HCT116 (cell line): ENCODE data around the gene PEAK1. TPM values are rescaled to one million over a fixed set of nuclear protein-coding genes. Genes with fewer than 3 reads are reported as not detected.

Source experiments
- ATAC-seq: fragments of 200-7000 bp; cut with Tn5 transposase; 2 replicates; pipeline ENCODE4 v1.9.1; 2020; ENCODE audit warnings: mild to moderate bottlenecking, moderate library complexity
- BruUV-seq: library from RNA; stranded (reverse); fragments of 400-500 nt; replicated peaks from 2 replicates; lab custom pipeline; 2021; lab: Mats Ljungman, UMichigan
- CTCF ChIA-PET: fragments of 300-600 bp; sonication (Branson Sonifier 250); formaldehyde crosslinking; loops from one replicate; lab custom pipeline; 2021; ENCODE audit warnings: antibody characterized with exemption; lab: Charles Lee
- POLR2A ChIA-PET: fragments of 300-600, 350-600 bp; sonication (Branson Sonifier 250); formaldehyde crosslinking; loops from one replicate; lab custom pipeline; 2021; ENCODE audit warnings: antibody characterized with exemption; lab: Charles Lee
- RAD21 ChIA-PET, 2 experiments: fragments of 300-600 bp; sonication (Branson Sonifier 250); formaldehyde crosslinking; loops; one replicate each; lab custom pipeline; 2023; ENCODE audit warnings: low total read pairs in 2 of 2; ENCODE audit not compliant: uncharacterized antibody in 2 of 2, unreplicated experiment in 2 of 2, low non-redundant PET in 1 of 2; lab: Charles Lee
- DNase-seq: peaks from one replicate; pipeline ENCODE4 v3.0.0-alpha.2; 2010; ENCODE audit warnings: low read depth, low spot score
- H2AFZ ChIP-seq: fragments of 200-600 bp; shearing (Covaris generic), sonication (generic); 2 replicates; pipeline ENCODE4 v1.6.1; 2017; ENCODE audit warnings: low read depth, mixed run types, mixed read lengths, antibody characterized with exemption, low read length; ENCODE audit not compliant: poor library complexity, severe bottlenecking
- H3K27ac ChIP-seq: 2 replicates; pipeline ENCODE4 v1.5.1; 2012; ENCODE audit warnings: low read depth, low read length
- H3K27me3 ChIP-seq: fragments of 200-600 bp; sonication (generic); 2 replicates; pipeline ENCODE4 v1.6.1; 2016; ENCODE audit warnings: mixed run types, low read length, mixed read lengths; ENCODE audit not compliant: insufficient read depth
- H3K36me3 ChIP-seq, 2 experiments: fragments of 200-500 bp in 1 of 2; fragments of 200-600 bp in 1 of 2; sonication (Bioruptor generic) in 1 of 2; sonication (generic) in 1 of 2; 2 replicates each; pipeline versions ENCODE4 v1.5.1 to v1.6.1; 2014 to 2016; ENCODE audit warnings: low read length in 2 of 2, inconsistent platforms in 1 of 2, mixed read lengths in 1 of 2, mixed run types in 1 of 2; ENCODE audit not compliant: insufficient read depth in 2 of 2, control insufficient read depth in 1 of 2
- H3K4me1 ChIP-seq, 2 experiments: fragments of 200-600 bp in 1 of 2; sonication (generic) in 1 of 2; 2 replicates each; pipeline versions ENCODE4 v1.5.1 to v1.6.1; 2012 to 2017; ENCODE audit warnings: low read length in 2 of 2, inconsistent platforms in 1 of 2, mild to moderate bottlenecking in 1 of 2, mixed read lengths in 1 of 2, mixed run types in 1 of 2, moderate library complexity in 1 of 2; ENCODE audit not compliant: insufficient read depth in 2 of 2, control insufficient read depth in 1 of 2
- H3K4me2 ChIP-seq: fragments of 200-600 bp; sonication (generic); 2 replicates; pipeline ENCODE4 v1.6.1; 2017; ENCODE audit warnings: mixed run types, low read length, mixed read lengths
- H3K4me3 ChIP-seq, 2 experiments: fragments of 200-600 bp in 1 of 2; sonication (generic) in 1 of 2; replicated peaks in 1 of 2; 2 replicates each; pipeline ENCODE4 v1.5.1; 2011 to 2016; ENCODE audit warnings: low read length in 2 of 2, control low read depth in 1 of 2, low read depth in 1 of 2, mild to moderate bottlenecking in 1 of 2, mixed read lengths in 1 of 2, mixed run types in 1 of 2
- H3K79me2 ChIP-seq: fragments of 200-600 bp; sonication (generic); 2 replicates; pipeline ENCODE4 v1.6.1; 2017; ENCODE audit warnings: mild to moderate bottlenecking, mixed run types, low read length, moderate library complexity, mixed read lengths; ENCODE audit not compliant: insufficient read depth
- H3K9ac ChIP-seq: fragments of 200-600 bp; sonication (generic); 2 replicates; pipeline ENCODE4 v1.6.1; 2016; ENCODE audit warnings: low read length, mixed read lengths
- H3K9me2 ChIP-seq: fragments of 200-600 bp; sonication (generic), shearing (Covaris generic); 2 replicates; pipeline ENCODE4 v1.6.1; 2017; ENCODE audit warnings: mixed run types, mild to moderate bottlenecking, moderate library complexity; ENCODE audit not compliant: insufficient read depth
- H3K9me3 ChIP-seq, 2 experiments: fragments of 200-500 bp in 1 of 2; fragments of 200-600 bp in 1 of 2; sonication (Bioruptor generic) in 1 of 2; sonication (generic) in 1 of 2; 2 replicates each; pipeline ENCODE4 v1.6.1; 2014 to 2017; ENCODE audit warnings: low read length in 2 of 2, mixed read lengths in 2 of 2, inconsistent platforms in 1 of 2, low read depth in 1 of 2, mild to moderate bottlenecking in 1 of 2, mixed run types in 1 of 2, moderate library complexity in 1 of 2; ENCODE audit not compliant: control insufficient read depth in 1 of 2, insufficient read depth in 1 of 2
- H4K20me1 ChIP-seq: fragments of 200-600 bp; sonication (generic), shearing (Covaris generic); 2 replicates; pipeline ENCODE4 v1.6.1; 2017; ENCODE audit warnings: mixed run types, mild to moderate bottlenecking, moderate library complexity; ENCODE audit not compliant: insufficient read depth
- CBX3 ChIP-seq: IDR thresholded peaks from 2 replicates; pipeline ENCODE4 v1.6.1; 2012; ENCODE audit warnings: low read depth
- CEBPB ChIP-seq: IDR thresholded peaks from 2 replicates; pipeline ENCODE4 v1.6.1; 2012; ENCODE audit warnings: low read depth
- EGR1 ChIP-seq: IDR thresholded peaks from 2 replicates; pipeline ENCODE4 v1.6.1; 2012; ENCODE audit warnings: low read depth
- JUND ChIP-seq: IDR thresholded peaks from 2 replicates; pipeline ENCODE4 v1.6.1; 2012
- POLR2A ChIP-seq: IDR thresholded peaks from 2 replicates; pipeline ENCODE4 v1.7.0; 2011; ENCODE audit warnings: borderline replicate concordance; ENCODE audit not compliant: insufficient read depth, insufficient read length; ENCODE audit errors: extremely low read depth
- SIN3A ChIP-seq: IDR thresholded peaks from 2 replicates; pipeline ENCODE4 v1.6.1; 2012; ENCODE audit warnings: low read depth
- YY1 ChIP-seq: IDR thresholded peaks from 2 replicates; pipeline ENCODE4 v1.6.1; 2011; ENCODE audit warnings: low read length, low read depth, moderate library complexity, mild to moderate bottlenecking; ENCODE audit not compliant: insufficient replicate concordance; ENCODE audit errors: extremely low read depth
- ZNF274 ChIP-seq: fragments of 200-500 bp; sonication (Bioruptor generic); IDR thresholded peaks from 2 replicates; pipeline ENCODE4 v1.6.1; 2014; ENCODE audit warnings: mild to moderate bottlenecking, low read depth, low read length, inconsistent platforms
- intact Hi-C: fragments of 100-400 bp; cut with micrococcal nuclease; formaldehyde crosslinking; loops from 2 replicates; pipeline ENCODE4 v1.10.0; 2022
- total RNA-seq: library from RNA; stranded (reverse); gene quantifications from one replicate; pipeline ENCODE4 v1.2.1, GENCODE V29; 2021; ENCODE audit not compliant: unreplicated experiment
- TF ChIP-seq, protein P1 (sequence below): IDR thresholded peaks from 2 replicates; pipeline ENCODE4 v1.6.1; 2012
- TF ChIP-seq, protein P2 (sequence below), 3 experiments: fragments of 200-600 bp in 1 of 3; sonication (generic) in 1 of 3; IDR thresholded peaks in 2 of 3; conservative IDR thresholded peaks in 1 of 3; 2 replicates each; pipeline ENCODE4 v1.5.1; 2012 to 2017; ENCODE audit warnings: low read depth in 2 of 3, low read length in 2 of 3, antibody characterized with exemption in 1 of 3, borderline replicate concordance in 1 of 3, control low read depth in 1 of 3, mild to moderate bottlenecking in 1 of 3, mixed read lengths in 1 of 3, mixed run types in 1 of 3, moderate library complexity in 1 of 3; ENCODE audit not compliant: insufficient read depth in 1 of 3

PEAK1 gene
- total RNA-seq, 1 experiment from 2014 or later = 23.4 TPM

DNA sequence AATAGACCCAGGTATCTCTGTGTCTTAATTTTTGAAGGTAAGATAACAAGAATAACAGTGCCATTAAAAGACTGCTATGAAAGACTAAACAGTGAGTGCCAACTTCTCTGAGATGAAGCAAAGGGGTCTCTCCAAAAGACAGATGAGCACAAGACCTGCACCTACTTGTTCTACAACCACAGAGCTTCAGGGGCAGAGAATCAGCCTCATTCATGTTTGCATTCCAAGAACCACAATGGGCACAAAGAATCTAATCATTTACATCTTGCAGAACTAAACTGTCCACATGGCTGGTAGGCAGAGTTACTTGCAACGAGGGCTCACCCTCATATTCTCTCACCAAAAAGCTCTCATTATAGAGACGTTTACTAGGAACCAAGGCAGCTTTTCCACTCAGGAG is 83.9 kb downstream of the PEAK1 start:
- H3K9ac ChIP-seq = no peak overlapping the region
- RAD21 ChIA-PET = no interaction called here
- no TSS peak for BruUV-seq
- H3K79me2 ChIP-seq = no peaks in the 10 kb centered on the region
- DNase-seq = no peak
- no peak overlapping the region for H3K4me2 ChIP-seq
- H4K20me1 ChIP-seq = no peaks in the 10 kb centered on the region
- peaks cover 0 to 4% of the 10 kb centered on the region in 2 experiments; a peak in 1 of 4 replicates for H3K9me3 ChIP-seq
- no peak overlapping the region for H2AFZ ChIP-seq
- H3K27me3 ChIP-seq = no peaks in the 10 kb centered on the region
- intact Hi-C loops = no loop called here
- no peak overlapping the region for H3K27ac ChIP-seq
- TF ChIP-seq ZNF274 = no peak
- TF ChIP-seq EGR1 = no peak
- no peak for TF ChIP-seq POLR2A
- no peak for TF ChIP-seq CEBPB
- no peak for TF ChIP-seq CBX3
- TF ChIP-seq, protein P1, sequence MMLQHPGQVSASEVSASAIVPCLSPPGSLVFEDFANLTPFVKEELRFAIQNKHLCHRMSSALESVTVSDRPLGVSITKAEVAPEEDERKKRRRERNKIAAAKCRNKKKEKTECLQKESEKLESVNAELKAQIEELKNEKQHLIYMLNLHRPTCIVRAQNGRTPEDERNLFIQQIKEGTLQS = no peak
- TF ChIP-seq, protein P2, sequence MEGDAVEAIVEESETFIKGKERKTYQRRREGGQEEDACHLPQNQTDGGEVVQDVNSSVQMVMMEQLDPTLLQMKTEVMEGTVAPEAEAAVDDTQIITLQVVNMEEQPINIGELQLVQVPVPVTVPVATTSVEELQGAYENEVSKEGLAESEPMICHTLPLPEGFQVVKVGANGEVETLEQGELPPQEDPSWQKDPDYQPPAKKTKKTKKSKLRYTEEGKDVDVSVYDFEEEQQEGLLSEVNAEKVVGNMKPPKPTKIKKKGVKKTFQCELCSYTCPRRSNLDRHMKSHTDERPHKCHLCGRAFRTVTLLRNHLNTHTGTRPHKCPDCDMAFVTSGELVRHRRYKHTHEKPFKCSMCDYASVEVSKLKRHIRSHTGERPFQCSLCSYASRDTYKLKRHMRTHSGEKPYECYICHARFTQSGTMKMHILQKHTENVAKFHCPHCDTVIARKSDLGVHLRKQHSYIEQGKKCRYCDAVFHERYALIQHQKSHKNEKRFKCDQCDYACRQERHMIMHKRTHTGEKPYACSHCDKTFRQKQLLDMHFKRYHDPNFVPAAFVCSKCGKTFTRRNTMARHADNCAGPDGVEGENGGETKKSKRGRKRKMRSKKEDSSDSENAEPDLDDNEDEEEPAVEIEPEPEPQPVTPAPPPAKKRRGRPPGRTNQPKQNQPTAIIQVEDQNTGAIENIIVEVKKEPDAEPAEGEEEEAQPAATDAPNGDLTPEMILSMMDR (IDR thresholded peaks at IDR 0.05 in 2 of 3, conservative IDR thresholded peaks at IDR 0.05 in 1 of 3; ENCODE audit: borderline replicate concordance in 1 of 3, insufficient read depth in 1 of 3, low read depth in 2 of 3, low read length in 2 of 3) = no peak
- TF ChIP-seq JUND = no peak
- TF ChIP-seq YY1 = no peak
- TF ChIP-seq SIN3A = no peak
- TF ChIP-seq, all 23 proteins: peak for 0
- CTCF ChIA-PET = no interaction called here
- POLR2A ChIA-PET = no interaction called here
- H3K4me3 ChIP-seq = no peak overlapping the region
- H3K36me3 ChIP-seq = no peaks in the 10 kb centered on the region
- peaks cover 3 to 8% of the 10 kb centered on the region in 2 experiments; a peak in 3 of 4 replicates for H3K4me1 ChIP-seq
- no peak for ATAC-seq
- no peaks in the 10 kb centered on the region for H3K9me2 ChIP-seq
